Testis (tissue), 3 donors: ENCODE measurements around the gene ADORA1. TPM values are rescaled to one million over a fixed set of nuclear protein-coding genes. Genes with fewer than 3 reads are reported as not detected.

Experiments used
- DNase-seq: peaks from one replicate; pipeline ENCODE4 v3.0.0-alpha.2; 2019
- H3K27ac ChIP-seq, 2 donors: fragments of 200-600 bp; sonication (generic); one replicate each; pipeline ENCODE4 v1.5.1; 2019
- H3K27me3 ChIP-seq: fragments of 200-600 bp; sonication (generic); one replicate; pipeline ENCODE4 v1.5.1; 2019
- H3K36me3 ChIP-seq: fragments of 200-600 bp; sonication (generic); one replicate; pipeline ENCODE4 v1.5.1; 2017; ENCODE audit warnings: low read depth; ENCODE audit errors: missing control alignments
- H3K4me1 ChIP-seq: fragments of 200-600 bp; sonication (generic); one replicate; pipeline ENCODE4 v1.5.1; 2019
- H3K4me3 ChIP-seq, 2 donors: fragments of 200-600 bp; sonication (generic); one replicate each; pipeline ENCODE4 v1.5.1; 2017 to 2019
- H3K9me3 ChIP-seq: fragments of 200-600 bp; sonication (generic); one replicate; pipeline ENCODE4 v1.5.1; 2017
- POLR2A ChIP-seq: fragments of 450-650 bp; IDR thresholded peaks from one replicate; pipeline ENCODE4 v1.6.1; 2017; ENCODE audit warnings: antibody characterized with exemption, mild to moderate bottlenecking, moderate library complexity
- WGBS, 2 donors: methylation state at CpG; one replicate each; pipeline ENCODE4 v1.1.5; 2018; 5-methylcytosine and 5-hydroxymethylcytosine counted together
- intact Hi-C: fragments of 100-400 bp; cut with DNase I; formaldehyde crosslinking; loops from one replicate; pipeline ENCODE4 v1.15.1; 2023; ENCODE audit warnings: low total_unique reads
- polyA plus RNA-seq: library from polyadenylated mRNA; stranded (reverse); fragments of 350-450 nt; fragmentation: Illumina TruSeq; extraction: RNeasy Lipid Tissue Mini Kit (QIAGEN cat#74804); gene quantifications from one replicate; pipeline ENCODE4 v1.2.3, GENCODE V29; 2014; ENCODE audit warnings: low read depth, low replicate concordance; ENCODE audit not compliant: insufficient read depth
- total RNA-seq, 2 donors: library from RNA; depleted of rRNA; stranded (reverse); fragments of >200 nt; gene quantifications; one replicate each; pipeline ENCODE4 v1.2.3, GENCODE V29; 2016
- TF ChIP-seq, protein P1 (sequence below), 3 experiments: fragments of 450-650 bp in 2 of 3; fragments of 200-600 bp in 1 of 3; sonication (generic) in 1 of 3; IDR thresholded peaks; one replicate each; pipeline ENCODE4 v1.5.1; 2016 to 2019; ENCODE audit warnings: antibody characterized with exemption in 3 of 3, mild to moderate bottlenecking in 2 of 3, moderate library complexity in 1 of 3

ADORA1 gene
- total and polyA plus RNA-seq, 3 donors from 2014 or later = 43.2 to 68.6 (median 61.9) TPM

DNA sequence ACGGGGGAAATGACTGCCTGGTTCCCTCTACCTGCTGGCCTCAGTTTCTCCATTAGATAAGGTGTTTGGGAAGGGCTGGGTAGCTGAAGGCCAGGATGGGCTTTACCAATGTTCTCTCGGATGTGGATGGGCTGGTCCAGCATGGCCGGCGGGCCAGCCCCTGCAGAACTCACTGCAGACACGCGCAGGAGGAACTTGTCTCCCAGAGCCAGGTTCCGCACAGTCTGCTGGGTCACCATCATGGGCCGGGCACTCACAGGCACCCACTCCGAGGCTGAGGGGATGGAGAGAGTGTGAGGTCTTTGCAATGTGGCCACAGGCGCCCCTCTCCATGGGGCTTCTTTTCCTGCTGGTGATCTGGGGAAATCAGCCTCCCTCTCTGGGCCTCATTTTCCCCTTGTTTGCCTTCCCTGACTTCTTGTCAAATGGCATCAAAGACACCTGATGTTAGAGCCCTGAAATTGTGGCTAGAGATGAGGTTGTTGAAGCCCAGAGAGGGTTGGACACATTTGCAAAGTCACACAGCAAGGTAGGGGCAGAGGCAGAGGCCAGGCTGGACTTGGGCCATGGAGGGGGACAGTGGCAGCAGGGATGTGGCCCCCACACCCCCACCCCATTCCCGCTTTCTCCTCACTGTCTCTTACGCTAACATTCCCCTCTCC lies 46.9 kb downstream of the ADORA1 start:
- H3K36me3 ChIP-seq = no peaks in the 10 kb centered on the region
- intact Hi-C loops = no loop called here
- WGBS, 2 donors = 83 to 95% methylated on average over 3 to 12 of the region's 12 CpGs
- no peak overlapping the region for H3K27ac ChIP-seq
- no peak for DNase-seq
- no peaks in the 10 kb centered on the region for H3K9me3 ChIP-seq
- no peaks in the 10 kb centered on the region for H3K27me3 ChIP-seq
- no peak overlapping the region for H3K4me3 ChIP-seq
- TF ChIP-seq, protein P1, sequence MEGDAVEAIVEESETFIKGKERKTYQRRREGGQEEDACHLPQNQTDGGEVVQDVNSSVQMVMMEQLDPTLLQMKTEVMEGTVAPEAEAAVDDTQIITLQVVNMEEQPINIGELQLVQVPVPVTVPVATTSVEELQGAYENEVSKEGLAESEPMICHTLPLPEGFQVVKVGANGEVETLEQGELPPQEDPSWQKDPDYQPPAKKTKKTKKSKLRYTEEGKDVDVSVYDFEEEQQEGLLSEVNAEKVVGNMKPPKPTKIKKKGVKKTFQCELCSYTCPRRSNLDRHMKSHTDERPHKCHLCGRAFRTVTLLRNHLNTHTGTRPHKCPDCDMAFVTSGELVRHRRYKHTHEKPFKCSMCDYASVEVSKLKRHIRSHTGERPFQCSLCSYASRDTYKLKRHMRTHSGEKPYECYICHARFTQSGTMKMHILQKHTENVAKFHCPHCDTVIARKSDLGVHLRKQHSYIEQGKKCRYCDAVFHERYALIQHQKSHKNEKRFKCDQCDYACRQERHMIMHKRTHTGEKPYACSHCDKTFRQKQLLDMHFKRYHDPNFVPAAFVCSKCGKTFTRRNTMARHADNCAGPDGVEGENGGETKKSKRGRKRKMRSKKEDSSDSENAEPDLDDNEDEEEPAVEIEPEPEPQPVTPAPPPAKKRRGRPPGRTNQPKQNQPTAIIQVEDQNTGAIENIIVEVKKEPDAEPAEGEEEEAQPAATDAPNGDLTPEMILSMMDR (IDR thresholded peaks at IDR 0.05) = no peak
- TF ChIP-seq POLR2A = no peak
- H3K4me1 ChIP-seq = peaks cover 28% of the 10 kb centered on the region

GRCh38 chr1:203175237-203175826 lies 47.8 kb downstream of the ADORA1 start, which contains the start of gene MYBPH:
TSS of gene MYBPH (minus strand) at chr1:203175826. CDS start at chr1:203175755, 71 bp downstream.
- H3K9me3 ChIP-seq = no peaks in the 10 kb centered on the region
- 79% methylated on average over 5 of the region's 5 CpGs; no CpG with 5 or more reads in 1 of the 2 donors for WGBS, 2 donors
- H3K4me1 ChIP-seq = peaks cover 28% of the 10 kb centered on the region
- no peak within 1 kb of the TSS for H3K27ac ChIP-seq
- no peaks in the 10 kb centered on the region for H3K36me3 ChIP-seq
- DNase-seq = no peak
- TF ChIP-seq, protein P1 (IDR thresholded peaks at IDR 0.05) = no peak
- TF ChIP-seq POLR2A = no peak
- intact Hi-C loops = no loop called here
- no peak within 1 kb of the TSS for H3K4me3 ChIP-seq
- no peaks in the 10 kb centered on the region for H3K27me3 ChIP-seq

GRCh38 chr1:203175827-203176241 lies 48.3 kb downstream of the ADORA1 start:
- no peaks in the 10 kb centered on the region for H3K36me3 ChIP-seq
- peaks cover 28% of the 10 kb centered on the region for H3K4me1 ChIP-seq
- no peaks in the 10 kb centered on the region for H3K27me3 ChIP-seq
- TF ChIP-seq POLR2A = no peak
- TF ChIP-seq, protein P1 (IDR thresholded peaks at IDR 0.05) = no peak
- no peaks in the 10 kb centered on the region for H3K9me3 ChIP-seq
- WGBS, 2 donors = 47 to 72% methylated on average over 8 to 9 of the region's 9 CpGs
- H3K4me3 ChIP-seq = no peak overlapping the region
- intact Hi-C loops = no loop called here
- H3K27ac ChIP-seq = no peak overlapping the region
- peak; percentile 63 for DNase-seq

GRCh38 chr1:203176273-203177035 lies 48.9 kb downstream of the ADORA1 start:
- Histone ChIP-seq H3K36me3 (no peaks in the 10 kb centered on the region), H3K4me3 (no peak overlapping the region), H3K27ac (no peak overlapping the region), H3K27me3 (no peaks in the 10 kb centered on the region), H3K9me3 (no peaks in the 10 kb centered on the region), H3K4me1 (peaks cover 31% of the 10 kb centered on the region)
- intact Hi-C loops = no loop called here
- no peak for TF ChIP-seq POLR2A
- TF ChIP-seq, protein P1 (IDR thresholded peaks at IDR 0.05) = no peak
- no peak for DNase-seq
- WGBS, 2 donors = 90 to 93% methylated on average over 8 to 9 of the region's 9 CpGs
